ENCODE results near the gene GRK1.
"Not testable (repeated sequence)": the region's sequence is repeated elsewhere in the genome, so short reads cannot be mapped to it uniquely, and the experiment has no call there.

The GRK1 gene

DNA sequence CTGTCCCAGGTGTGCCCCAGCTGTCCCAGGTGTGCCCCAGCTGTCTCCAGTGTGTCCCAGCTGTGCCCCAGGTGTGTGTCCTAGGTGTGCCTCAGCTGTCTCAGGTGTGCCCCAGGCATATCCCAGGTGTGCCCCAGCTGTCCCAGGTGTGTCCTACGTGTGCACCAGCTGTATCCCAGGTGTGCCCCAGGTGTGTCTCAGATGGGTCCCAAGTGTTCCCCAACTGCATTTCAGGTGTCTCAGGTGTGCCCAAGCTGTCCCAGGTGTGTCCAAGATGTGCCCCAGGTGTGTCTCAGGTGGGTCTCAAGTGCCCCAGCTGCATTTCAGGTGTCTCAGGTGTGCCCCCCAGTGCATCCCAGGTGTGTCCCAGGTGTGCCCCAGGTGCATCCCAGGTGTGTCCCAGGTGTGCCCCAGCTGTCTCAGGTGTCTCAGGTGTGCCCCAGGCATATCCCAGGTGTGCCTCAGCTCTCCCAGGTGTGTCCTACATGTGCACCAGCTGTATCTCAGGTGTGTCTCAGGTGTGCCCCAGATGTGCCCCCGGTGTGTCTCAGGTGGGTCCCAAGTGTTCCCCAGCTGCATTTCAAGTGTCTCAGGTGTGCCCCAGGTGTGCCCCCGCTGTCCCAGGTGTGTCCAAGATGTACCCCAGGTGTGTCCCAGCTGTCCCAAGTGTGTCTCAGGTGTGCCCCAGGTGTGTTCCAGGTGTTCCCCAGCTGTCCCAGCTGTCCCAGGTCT lies 1.3 kb upstream of the GRK1 start:
- DNase-seq, result no peak

DNA sequence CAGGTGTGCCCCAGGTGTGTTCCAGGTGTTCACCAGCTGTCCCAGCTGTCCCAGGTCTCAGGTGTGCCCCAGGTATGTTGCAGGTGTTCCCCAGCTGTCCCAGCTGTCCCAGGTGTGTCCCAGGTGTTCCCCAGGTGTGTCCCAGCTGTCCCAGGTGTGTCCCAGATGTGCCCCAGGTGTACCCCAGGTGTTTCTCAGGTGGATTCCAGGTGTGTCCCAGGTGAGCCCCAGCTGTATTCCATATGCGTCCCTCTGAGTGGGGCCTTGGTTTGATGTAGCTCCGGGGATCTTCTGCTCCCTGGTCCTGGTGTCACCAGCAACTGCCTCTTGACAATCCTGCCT lies 719 bp upstream of the GRK1 start:
- no peak for DNase-seq

DNA sequence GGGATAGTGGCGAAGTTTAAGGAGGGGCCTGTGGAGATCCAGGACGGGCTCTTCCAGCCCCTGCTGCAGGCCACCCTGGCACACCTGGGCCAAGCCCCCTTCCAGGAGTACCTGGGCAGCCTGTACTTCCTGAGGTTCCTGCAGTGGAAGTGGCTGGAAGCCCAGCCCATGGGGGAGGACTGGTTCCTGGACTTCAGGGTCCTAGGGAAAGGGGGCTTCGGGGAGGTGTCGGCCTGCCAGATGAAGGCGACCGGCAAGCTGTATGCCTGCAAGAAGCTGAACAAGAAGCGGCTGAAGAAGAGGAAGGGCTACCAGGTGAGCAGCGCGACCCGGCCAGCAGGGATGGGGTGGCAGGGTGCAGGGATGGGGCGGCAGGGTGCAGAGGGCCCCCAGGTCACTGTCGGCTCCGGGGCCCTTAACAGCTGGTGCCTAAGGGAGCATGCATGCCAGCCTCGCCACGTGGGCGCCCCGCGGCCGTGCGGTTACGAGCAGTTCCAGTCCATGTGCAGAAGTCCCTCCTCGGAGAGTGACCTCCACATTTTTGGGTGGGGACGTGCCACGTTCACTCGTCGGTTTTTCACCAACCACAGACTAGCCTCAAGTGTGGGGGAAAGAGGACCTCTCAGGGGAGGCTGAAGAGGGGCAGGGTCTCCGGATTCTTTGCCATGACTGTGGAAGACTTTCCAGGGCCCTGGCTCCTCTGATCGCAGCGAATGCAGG lies 912 bp downstream of the GRK1 start:
- DNase-seq, result no peak

DNA sequence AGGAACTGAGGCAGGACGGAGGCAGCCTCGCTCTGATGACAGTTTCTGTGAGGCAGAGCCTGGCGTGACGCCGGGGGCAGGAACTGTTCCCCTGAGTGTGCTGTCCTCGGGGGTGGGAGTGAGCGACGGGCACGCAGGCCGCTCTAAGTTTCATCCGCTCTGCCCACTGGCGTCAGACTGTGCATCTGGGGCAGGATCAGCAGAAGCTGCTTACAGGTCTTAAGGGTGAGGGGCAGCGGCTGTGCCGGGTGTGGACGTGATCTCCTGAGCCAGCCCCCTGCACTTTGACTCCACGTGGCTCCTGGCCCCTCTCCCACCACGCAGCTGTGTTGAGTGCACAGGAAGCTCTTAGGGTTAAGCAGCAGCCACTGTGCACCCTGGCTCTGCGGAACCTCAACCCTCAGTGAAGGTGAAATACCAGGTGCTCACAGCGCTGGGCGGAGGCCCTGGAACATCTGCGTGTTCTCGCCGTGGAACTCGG lies 1.5 kb downstream of the GRK1 start:
- no peak for DNase-seq

DNA sequence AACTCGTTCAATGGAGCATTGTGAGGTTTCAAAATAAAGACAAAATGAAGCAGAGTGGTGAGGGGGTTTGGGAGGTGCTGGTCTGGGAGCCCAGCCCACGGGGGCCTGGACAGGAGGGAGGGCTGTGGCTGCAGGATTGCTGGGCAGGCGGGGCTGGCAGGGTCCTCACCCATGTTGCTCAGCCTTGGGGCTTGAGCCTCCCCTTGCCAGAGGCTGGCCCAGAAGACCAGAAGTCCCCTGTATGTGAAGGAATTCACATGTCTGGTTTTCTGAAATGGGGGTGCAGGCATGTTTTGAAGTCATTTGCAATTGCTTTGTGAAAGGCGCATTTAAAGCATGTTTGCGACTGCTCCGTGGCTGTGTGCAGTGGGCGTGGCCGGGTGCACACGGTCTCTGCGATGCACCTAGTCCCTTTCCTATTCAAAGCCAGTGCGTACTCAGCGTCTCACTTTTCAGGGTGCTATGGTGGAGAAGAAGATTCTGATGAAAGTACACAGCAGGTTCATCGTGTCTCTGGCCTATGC lies 2.3 kb downstream of the GRK1 start:
- no peak for DNase-seq

DNA sequence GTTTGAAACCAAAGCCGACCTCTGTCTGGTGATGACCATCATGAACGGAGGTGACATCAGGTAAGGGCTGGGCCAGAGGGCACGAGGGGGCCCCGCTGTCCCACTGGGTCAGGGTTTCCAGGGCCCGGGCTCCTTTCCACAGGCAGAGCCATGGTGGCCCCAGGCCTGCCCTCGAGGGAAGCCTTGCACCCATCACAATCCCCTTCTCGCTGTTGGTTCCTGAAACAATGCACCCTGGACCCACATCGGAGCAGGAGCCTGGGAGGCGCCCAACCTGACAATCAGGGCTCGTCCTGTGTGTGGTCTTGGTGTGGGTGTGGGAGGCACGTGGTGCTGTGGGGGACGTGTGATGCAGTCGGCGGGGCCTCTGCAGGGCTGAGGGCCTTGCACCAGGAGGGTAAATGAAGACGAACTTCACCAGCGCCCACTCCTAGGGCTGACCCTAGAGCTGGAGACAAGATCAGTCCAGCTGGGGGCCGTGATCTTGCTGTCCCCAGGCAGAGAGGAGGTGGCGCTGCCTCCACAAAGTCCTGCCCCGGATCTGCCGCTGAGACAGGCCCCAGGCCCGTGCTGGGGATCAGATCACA lies 2.8 kb downstream of the GRK1 start:
- no peak for DNase-seq

DNA sequence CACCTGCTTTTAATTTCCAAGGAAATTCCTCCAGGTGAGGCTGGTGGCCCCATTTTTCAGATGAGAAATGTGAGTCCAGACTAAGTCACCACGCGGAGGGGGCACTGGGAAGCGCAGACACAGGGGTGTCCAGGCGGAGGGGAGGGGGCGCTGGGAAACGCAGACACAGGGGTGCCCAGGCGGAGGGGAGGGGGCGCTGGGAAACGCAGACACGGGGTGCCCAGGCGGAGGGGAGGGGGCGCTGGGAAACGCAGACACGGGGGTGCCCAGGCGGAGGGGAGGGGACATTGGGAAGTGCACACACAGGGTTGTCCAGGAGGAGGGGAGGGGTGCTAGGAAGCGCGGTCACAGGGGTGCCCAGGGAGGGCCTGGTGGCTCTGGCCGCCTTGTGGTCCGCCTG lies 3.5 kb downstream of the GRK1 start:
- DNase-seq, result no peak

DNA sequence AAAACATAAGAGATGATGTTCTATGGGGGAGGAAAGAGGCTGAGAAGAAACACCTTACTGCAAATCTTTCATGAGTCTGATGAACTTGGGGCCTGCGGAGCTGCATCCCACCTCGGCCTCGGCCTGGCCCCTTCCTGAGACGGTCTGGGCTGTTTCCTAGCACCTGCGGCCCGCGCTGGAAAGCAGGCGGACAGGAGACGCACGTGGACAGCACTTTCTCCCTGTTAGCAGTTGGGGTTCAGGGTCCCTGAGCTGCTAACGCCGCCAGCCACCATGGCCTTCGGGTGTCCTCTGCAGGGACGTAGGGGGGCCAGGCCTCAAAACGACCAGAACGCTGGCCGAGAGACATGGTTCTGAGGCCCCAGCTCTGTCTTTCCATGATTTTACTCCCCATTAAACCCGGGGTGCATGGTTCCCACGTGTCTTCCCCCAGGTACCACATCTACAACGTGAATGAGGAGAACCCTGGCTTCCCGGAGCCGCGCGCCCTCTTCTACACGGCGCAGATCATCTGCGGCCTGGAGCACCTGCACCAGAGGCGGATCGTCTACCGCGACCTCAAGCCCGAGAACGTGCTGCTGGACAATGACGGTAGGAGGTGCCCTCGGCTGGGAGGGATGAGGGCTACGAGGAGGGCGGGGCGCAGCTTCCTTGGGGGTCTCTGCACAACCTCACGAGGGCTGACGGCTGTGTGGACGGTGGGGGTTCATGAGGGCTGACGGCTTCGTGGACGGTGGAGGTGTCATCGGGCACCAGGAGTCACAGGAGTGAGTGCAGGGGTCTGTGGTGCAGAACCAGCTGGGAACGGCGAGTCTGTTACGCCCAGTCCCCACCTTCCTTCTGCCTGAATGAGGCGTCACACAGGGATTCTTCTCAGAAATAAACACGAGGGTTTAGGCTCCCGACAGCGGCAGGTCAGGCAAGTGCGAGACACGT lies 4.3 kb downstream of the GRK1 start:
- no peak for DNase-seq

DNA sequence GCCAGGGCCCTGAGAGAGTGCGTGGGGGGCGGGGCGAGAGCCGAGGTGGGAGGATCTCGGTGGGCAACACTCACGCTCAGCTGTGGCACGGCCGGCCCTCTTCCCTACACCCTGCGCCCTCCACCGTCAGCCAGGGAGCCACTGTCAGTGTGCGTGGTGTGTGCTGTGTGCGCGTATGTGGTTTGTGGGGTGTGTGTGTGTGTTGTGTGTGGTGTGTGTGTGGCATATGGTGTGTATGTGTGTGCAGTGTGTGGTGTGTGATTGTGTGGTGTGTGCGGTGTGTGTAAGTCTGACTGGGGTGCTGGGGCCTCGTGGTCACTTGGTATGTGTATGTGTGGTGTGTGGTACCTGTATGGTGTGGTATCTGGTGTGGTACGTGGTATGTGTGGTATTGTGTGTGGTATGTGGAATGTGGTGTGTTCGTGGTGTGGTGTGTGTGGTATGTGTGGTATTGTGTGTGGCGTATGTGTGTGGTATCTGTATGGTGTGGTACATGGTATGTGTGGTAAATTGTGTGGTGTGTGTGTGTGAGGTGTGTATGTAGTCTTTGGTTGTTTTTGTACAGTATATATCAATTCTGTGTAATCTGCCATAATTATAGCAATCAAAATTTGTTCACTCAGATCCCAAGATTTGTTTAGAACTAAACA lies 5.1 kb downstream of the GRK1 start:
- no peak for DNase-seq

DNA sequence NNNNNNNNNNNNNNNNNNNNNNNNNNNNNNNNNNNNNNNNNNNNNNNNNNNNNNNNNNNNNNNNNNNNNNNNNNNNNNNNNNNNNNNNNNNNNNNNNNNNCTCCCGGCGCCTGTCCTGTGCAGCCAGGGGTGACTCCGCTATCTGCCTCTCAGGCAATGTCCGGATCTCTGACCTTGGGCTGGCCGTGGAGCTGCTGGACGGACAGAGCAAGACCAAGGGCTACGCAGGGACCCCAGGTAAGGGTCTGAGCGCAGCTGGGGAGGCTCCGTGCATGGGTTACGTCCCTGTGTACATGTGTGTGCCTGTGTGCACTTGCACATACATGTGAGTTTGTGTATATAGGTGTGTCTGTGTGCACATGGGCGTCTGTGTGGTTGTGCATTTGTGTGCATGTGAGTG lies 55.9 kb downstream of the GRK1 start:
- no peak for DNase-seq

DNA sequence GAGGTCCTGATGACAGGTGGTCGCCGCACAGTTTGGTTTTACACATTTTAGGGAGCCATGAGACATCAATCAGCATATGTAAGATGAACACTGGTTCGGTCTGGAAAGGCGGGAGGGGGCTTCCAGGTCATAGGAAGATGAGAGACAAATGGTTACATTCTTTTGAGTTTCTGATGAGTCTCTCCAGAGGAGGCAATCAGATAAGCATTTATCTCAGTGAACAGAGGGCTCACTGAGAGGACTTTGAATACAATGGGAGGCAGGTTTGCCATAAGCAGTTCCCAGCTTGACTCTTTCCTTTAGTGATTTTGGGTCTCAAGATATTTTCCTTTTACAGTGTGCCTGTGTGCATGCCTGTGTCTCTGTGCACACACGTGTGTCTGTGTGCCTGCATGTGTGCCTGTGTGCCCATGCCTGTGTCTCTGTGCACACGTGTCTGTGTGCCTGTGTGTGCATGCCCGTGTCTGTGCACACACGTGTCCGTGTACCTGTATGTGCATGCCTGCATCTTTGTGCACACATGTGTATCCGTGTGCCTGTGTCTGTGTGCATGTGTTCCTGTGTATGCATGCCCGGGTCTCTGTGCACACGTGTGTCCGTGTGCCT lies 56.5 kb downstream of the GRK1 start:
- no peak for DNase-seq

DNA sequence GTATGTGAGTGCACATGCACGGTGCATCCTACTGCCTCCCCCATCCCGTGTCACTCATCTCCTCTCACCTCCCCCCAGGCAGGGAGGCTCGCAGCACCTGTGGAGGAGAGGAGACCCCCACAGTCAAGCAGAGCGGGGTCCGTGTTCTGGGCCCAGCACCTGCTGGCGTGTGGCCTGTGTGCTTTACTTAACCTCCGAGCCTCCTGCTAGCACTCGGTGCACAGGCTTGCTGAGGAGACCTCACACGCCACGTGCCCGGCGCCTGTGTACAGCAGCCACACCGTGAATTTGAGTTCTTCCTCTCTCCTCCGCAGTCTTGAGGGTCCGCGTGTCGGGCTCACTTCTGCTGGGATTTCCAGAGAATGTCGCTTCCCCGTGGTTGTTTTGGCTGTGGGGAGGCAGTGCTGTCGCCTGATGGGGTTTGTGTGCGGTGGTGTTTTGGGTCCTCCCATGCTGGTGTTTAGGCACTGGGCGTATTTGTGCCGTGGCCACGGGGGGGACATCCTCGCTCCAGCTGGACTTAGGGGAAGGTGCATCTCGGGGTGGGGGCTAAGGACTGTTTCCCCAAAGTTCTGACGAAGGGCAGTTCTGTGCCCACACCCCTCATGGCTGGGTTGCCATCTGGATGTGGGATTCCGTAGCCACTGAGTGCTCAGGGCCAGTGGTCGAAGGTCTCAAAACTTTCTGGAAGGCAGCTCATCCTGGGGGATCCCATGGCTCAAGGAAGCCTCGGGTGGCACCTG lies 57.2 kb downstream of the GRK1 start:
- DNase-seq, result no peak

DNA sequence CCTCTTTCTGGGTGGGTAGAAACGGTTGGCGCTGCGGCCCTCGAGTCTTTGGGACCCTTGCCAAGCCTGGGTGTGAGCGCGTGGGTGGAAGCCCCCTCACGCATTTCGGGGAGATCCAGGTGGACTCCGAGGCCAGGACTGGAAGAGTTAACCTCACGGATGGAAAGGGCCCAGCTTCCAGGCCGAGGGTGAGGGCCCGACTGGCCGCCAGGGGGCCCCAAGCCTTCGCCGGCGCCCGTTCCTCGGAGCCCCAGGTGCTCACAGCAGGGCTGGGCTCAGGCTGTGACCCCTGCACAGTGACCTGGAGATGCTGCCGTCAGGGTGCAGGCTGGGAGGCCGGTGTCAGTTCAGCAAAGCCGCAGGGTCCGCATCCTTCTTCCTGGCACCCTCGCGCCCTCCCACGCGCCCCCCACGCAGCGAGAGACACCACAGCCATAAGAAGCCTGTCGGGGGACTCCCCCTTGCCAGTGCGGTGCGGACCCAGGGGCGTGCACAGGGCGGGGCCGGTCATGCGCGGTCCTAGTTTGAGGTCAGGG lies 57.8 kb downstream of the GRK1 start:
- peak; percentile 54 for DNase-seq

DNA sequence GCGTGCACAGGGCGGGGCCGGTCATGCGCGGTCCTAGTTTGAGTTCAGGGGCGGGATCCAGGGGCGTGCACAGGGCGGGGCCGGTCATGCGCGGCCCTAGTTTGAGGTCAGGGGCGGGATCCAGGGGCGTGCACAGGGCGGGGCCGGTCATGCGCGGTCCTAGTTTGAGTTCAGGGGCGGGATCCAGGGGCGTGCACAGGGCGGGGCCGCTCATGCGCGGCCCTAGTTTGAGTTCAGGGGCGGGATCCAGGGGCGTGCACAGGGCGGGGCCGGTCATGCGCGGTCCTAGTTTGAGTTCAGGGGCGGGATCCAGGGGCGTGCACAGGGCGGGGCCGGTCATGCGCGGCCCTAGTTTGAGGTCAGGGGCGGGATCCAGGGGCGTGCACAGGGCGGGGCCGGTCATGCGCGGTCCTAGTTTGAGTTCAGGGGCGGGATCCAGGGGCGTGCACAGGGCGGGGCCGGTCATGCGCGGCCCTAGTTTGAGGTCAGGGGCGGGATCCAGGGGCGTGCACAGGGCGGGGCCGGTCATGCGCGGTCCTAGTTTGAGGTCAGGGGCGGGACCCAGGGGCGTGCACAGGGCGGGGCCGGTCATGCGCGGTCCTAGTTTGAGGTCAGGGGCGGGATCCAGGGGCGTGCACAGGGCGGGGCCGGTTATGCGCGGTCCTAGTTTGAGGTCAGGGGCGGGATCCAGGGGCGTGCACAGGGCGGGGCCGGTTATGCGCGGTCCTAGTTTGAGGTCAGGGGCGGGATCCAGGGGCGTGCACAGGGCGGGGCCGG lies 58.5 kb downstream of the GRK1 start:
- not testable (repeated sequence) for DNase-seq

DNA sequence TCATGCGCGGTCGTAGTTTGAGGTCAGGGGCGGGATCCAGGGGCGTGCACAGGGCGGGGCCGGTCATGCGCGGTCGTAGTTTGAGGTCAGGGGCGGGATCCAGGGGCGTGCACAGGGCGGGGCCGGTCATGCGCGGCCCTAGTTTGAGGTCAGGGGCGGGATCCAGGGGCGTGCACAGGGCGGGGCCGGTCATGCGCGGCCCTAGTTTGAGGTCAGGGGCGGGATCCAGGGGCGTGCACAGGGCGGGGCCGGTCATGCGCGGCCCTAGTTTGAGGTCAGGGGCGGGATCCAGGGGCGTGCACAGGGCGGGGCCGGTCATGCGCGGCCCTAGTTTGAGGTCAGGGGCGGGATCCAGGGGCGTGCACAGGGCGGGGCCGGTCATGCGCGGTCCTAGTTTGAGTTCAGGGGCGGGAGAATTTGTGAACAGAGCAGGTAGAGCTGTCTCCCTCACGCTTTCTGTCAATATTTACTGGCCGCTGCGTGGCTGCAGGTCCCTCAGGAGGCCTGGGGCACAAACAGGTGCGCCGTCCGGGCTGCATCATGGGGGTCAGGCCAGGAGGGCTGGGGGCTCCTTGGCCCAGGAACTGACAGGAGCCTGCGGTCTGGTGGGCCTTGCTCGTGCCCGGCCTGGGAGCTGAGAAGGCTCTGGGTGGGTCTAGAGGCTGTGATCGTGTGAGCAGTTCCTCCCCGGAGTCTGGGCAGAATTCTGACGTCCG lies 59.2 kb downstream of the GRK1 start:
- not testable (repeated sequence) for DNase-seq

DNA sequence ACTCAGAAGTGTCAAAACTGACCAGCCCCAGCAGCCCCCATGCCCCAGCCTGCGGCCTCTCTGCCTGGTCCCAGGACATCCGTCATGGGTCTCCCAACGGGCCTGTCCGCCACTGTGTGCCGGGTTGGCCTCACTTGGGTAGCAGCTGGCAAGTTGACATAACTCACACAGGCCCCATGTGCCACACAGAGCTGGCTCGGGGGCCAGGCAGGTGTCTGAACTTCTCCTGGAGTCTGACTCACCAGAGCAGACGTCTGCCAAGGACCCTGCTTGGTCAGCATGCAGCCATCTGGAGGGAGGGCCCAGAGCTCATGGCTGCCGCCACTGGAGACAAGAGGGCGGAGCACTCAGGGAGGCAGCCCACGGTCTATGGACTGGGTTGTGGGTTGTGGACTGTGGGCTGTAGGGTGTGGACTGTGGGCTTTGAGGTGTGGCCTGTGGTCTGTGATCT lies 60.0 kb downstream of the GRK1 start:
- peak; percentile 26 for DNase-seq

DNA sequence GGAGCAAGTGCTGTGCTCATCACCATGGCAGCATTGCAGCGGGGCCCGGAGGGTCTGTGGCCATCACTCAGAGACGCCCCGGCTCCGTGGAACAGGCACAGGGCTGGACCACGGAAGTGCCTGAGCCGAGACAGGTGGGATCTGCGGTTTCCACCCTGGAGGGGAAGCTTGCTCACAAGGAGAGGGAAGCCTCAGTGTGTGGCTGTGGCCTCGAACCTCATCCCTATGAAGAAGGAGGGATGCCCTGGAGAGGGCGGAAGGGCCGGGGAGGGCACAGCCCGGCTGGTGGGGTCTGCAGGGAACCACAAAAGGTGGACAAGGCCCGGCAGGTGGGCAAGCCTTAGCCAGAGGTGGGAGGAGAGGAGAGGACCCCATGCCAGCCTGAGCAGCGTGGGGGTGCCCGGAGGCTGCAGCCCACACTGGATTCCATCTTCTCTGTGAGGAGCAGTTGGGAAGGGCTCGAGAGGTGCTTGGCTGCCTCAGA lies 61.6 kb downstream of the GRK1 start:
- DNase-seq, result no peak

DNA sequence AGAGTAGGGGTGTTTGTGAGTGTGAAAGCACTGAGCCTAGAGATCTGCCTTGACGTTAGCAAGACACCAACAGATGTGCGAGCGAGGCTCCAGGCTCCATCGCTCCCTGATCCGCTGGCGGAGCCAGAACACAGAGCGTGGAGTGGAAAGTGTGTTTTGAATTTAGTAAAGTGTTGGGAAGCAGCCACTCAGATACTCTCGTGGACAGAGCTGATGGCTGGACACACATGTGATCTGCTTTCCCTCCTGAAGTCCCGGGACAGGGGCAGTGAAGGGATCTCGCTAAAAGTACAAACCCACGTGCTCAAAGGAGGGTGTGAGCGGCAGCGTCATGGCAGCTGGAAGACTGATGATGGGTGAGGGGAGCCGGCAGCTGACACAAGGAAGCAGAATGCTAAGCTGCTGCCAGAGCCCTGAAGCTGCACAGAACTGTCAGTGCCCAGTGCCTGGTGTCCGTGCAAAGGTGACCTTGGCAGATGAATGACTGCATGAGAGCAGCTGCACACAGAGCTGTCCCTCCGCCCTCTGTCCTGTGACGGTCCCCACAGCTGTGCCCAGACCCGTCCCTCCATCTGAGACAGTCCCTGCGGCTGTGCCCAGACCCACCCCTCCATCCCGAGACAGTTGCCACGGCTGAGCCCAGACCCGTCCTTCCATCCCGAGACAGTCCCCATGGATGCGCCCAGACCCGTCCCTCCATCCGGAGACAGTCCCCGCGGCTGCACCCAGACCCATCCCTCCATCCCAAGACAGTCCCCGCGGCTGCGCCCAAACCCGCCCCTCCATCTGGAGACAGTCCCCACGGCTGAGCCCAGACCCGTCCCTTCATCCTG lies 62.4 kb downstream of the GRK1 start:
- peak; percentile 15 for DNase-seq

All from fibroblast of skin of back (primary cell).